GM12878 (cell line): ENCODE results near the gene KRT79. TPM values are rescaled to one million over a fixed set of nuclear protein-coding genes. Genes with fewer than 3 reads are reported as not detected.

Experiments
- ATAC-seq: fragments of 200-7000 bp; cut with Tn5 transposase; 3 replicates; pipeline ENCODE4 v1.9.1; 2020; ENCODE audit warnings: mild to moderate bottlenecking, moderate library complexity
- BruUV-seq: library from RNA; stranded (reverse); fragments of 400-500 nt; replicated peaks from 2 replicates; lab custom pipeline; 2021; lab: Mats Ljungman, UMichigan
- CTCF ChIA-PET: fragments of 300-600 bp; sonication (Branson Sonifier 250); formaldehyde crosslinking; extraction: SDS; loops from one replicate; lab custom pipeline; 2021; ENCODE audit warnings: inconsistent platforms; lab: Yijun Ruan, JAX
- POLR2A ChIA-PET: fragments of 350-600 bp; formaldehyde crosslinking; extraction: SDS; loops from one replicate; lab custom pipeline; 2021; ENCODE audit warnings: inconsistent platforms; lab: Charles Lee
- RAD21 ChIA-PET: fragments of 300-600 bp; sonication (Branson Sonifier 250); formaldehyde crosslinking; loops from one replicate; lab custom pipeline; 2023; ENCODE audit warnings: antibody characterized with exemption; ENCODE audit not compliant: unreplicated experiment; lab: Charles Lee
- SMC1A ChIA-PET: fragments of 300-600 bp; sonication (Branson Sonifier 250); formaldehyde crosslinking; loops from one replicate; lab custom pipeline; 2023; ENCODE audit not compliant: unreplicated experiment, uncharacterized antibody; lab: Charles Lee
- DNase-seq: peaks from one replicate; pipeline ENCODE4 v3.0.0-alpha.2; 2011; ENCODE audit warnings: low read depth, low spot score
- FAIRE-seq: peaks from 3 replicates; lab custom pipeline; 2011; peaks lifted over from hg19 to GRCh38; lab: Jason Lieb, UNC
- H2AFZ ChIP-seq: 2 replicates; pipeline ENCODE4 v1.6.0; 2011; ENCODE audit warnings: low read depth, low read length, control low read depth; ENCODE audit not compliant: control insufficient read depth
- H3K27ac ChIP-seq: 2 replicates; pipeline ENCODE4 v1.5.1; 2011; ENCODE audit warnings: control low read depth; ENCODE audit not compliant: control insufficient read depth, insufficient read depth
- H3K27me3 ChIP-seq, 2 experiments: replicated peaks in 1 of 2; 2 replicates each; pipeline versions ENCODE4 v1.6.0 to v1.6.1; 2011; ENCODE audit warnings: low read length in 1 of 2; ENCODE audit not compliant: control insufficient read depth in 2 of 2, insufficient read depth in 2 of 2
- H3K36me3 ChIP-seq, 2 experiments: 2 replicates each; pipeline ENCODE4 v1.5.1; 2011; ENCODE audit warnings: low read length in 1 of 2; ENCODE audit not compliant: control insufficient read depth in 2 of 2, insufficient read depth in 2 of 2
- H3K4me1 ChIP-seq: 2 replicates; pipeline ENCODE4 v1.6.1; 2011; ENCODE audit warnings: mild to moderate bottlenecking, low read length, moderate library complexity, mixed read lengths; ENCODE audit not compliant: control insufficient read depth, insufficient read depth
- H3K4me2 ChIP-seq: 2 replicates; pipeline ENCODE4 v1.6.0; 2011; ENCODE audit warnings: control low read depth; ENCODE audit not compliant: control insufficient read depth, insufficient read depth
- H3K4me3 ChIP-seq: fragments of 200-600 bp; sonication (generic); 2 replicates; pipeline ENCODE4 v1.5.1; 2016
- H3K79me2 ChIP-seq: 2 replicates; pipeline ENCODE4 v1.6.0; 2011; ENCODE audit warnings: low read length; ENCODE audit not compliant: control insufficient read depth, insufficient read depth
- H3K9ac ChIP-seq: 2 replicates; pipeline ENCODE4 v1.8.0; 2011; ENCODE audit warnings: low read length, control low read depth, mixed read lengths; ENCODE audit not compliant: control insufficient read depth, insufficient read depth
- H3K9me3 ChIP-seq: replicated peaks from 3 replicates; pipeline ENCODE4 v1.5.1; 2011; ENCODE audit warnings: mild to moderate bottlenecking, low read length; ENCODE audit not compliant: control insufficient read depth, insufficient read depth
- H4K20me1 ChIP-seq: 2 replicates; pipeline ENCODE4 v1.6.0; 2011; ENCODE audit not compliant: control insufficient read depth, insufficient read depth
- CHD2 ChIP-seq: IDR thresholded peaks from 2 replicates; pipeline ENCODE4 v1.6.1; 2011; ENCODE audit warnings: low read depth, low read length, improper control_type of control experiment, borderline replicate concordance
- FOXK2 ChIP-seq: fragments of 450-650 bp; IDR thresholded peaks from 2 replicates; pipeline ENCODE4 v1.6.1; 2017; ENCODE audit warnings: mild to moderate bottlenecking, moderate library complexity
- JUND ChIP-seq: IDR thresholded peaks from 2 replicates; pipeline ENCODE4 v1.6.1; 2012; ENCODE audit warnings: low read depth, mild to moderate bottlenecking, low read length, improper control_type of control experiment, moderate library complexity
- KAT2A ChIP-seq: conservative IDR thresholded peaks from 2 replicates; pipeline ENCODE4 v1.6.1; 2011; ENCODE audit warnings: low read depth, low read length; ENCODE audit not compliant: control insufficient read depth
- LARP7 ChIP-seq: fragments of 450-650 bp; IDR thresholded peaks from 2 replicates; pipeline ENCODE4 v1.6.1; 2017; ENCODE audit warnings: mild to moderate bottlenecking
- NFYB ChIP-seq: IDR thresholded peaks from 2 replicates; pipeline ENCODE4 v1.6.1; 2011; ENCODE audit warnings: low read depth, mild to moderate bottlenecking, low read length, improper control_type of control experiment, moderate library complexity; ENCODE audit not compliant: insufficient read depth
- NR2C2 ChIP-seq: IDR thresholded peaks from 2 replicates; pipeline ENCODE4 v1.6.1; 2011; ENCODE audit warnings: borderline replicate concordance, low read depth; ENCODE audit not compliant: control insufficient read depth, insufficient read length
- PAX5 ChIP-seq: IDR thresholded peaks from 2 replicates; pipeline ENCODE4 v1.6.1; 2011; ENCODE audit warnings: low read depth, low read length, borderline replicate concordance
- RFX5 ChIP-seq: IDR thresholded peaks from 2 replicates; pipeline ENCODE4 v1.6.1; 2011; ENCODE audit warnings: low read depth, low read length, improper control_type of control experiment
- SIN3A ChIP-seq: IDR thresholded peaks from 2 replicates; pipeline ENCODE4 v1.6.1; 2012; ENCODE audit warnings: low read depth, low read length, improper control_type of control experiment
- STAT1 ChIP-seq: fragments of 450-650 bp; conservative IDR thresholded peaks from 2 replicates; pipeline ENCODE4 v1.6.1; 2014; ENCODE audit warnings: antibody characterized with exemption, mild to moderate bottlenecking
- SUZ12 ChIP-seq: fragments of 200-600 bp; sonication (generic); IDR thresholded peaks from one replicate; pipeline ENCODE4 v1.6.1; 2018; ENCODE audit warnings: antibody characterized with exemption, mild to moderate bottlenecking; ENCODE audit not compliant: unreplicated experiment
- ZNF24 ChIP-seq: fragments of 450-650 bp; IDR thresholded peaks from 2 replicates; pipeline ENCODE4 v1.6.1; 2017; ENCODE audit warnings: antibody characterized with exemption, mild to moderate bottlenecking
- WGBS: methylation state at CpG from one replicate; pipeline ENCODE4 v1.1.6; 2016; ENCODE audit warnings: low lambda C conversion rate; ENCODE audit not compliant: insufficient replicate concordance, insufficient coverage; ENCODE audit errors: missing lambda C conversion rate; 5-methylcytosine and 5-hydroxymethylcytosine counted together
- in situ Hi-C: fragments of 300-500 bp; cut with MboI; formaldehyde crosslinking; loops from 9 replicates; pipeline ENCODE4 v1.14.3; 2018; ENCODE audit warnings: mixed read lengths
- intact Hi-C: fragments of 100-400 bp; cut with micrococcal nuclease; formaldehyde crosslinking; loops from one replicate; pipeline ENCODE4 v1.14.2; 2022; ENCODE audit not compliant: unreplicated experiment
- polyA plus RNA-seq, 11 experiments: library from polyadenylated mRNA; depleted of rRNA in 4 of 11; unstranded in 6 of 11; stranded (reverse) in 5 of 11; fragments of >200 nt; fragmentation: Nextera tagmentation in 4 of 11; fragmentation: Illumina TruSeq in 1 of 11; extraction: Ambion mirVana in 4 of 11; extraction: Trizol in 1 of 11; gene quantifications; 1 replicate in 1 of 11; 2 replicates in 10 of 11; pipeline versions ENCODE4 v1.2.1 to v1.2.3, GENCODE V29; 2011 to 2016; ENCODE audit warnings: inconsistent platforms in 2 of 11, missing spikeins in 2 of 11, low read depth in 1 of 11
- total RNA-seq, 4 experiments: library from RNA; depleted of rRNA in 3 of 4; stranded (reverse); fragments of >200 nt in 3 of 4; fragmentation: Illumina TruSeq in 1 of 4; extraction: Trizol in 1 of 4; gene quantifications; 2 replicates each; pipeline versions ENCODE4 v1.2.1 to v1.2.3, GENCODE V29; 2013 to 2021

Gene KRT79
- total and polyA plus RNA-seq, 10 of the 15 experiments (the other 5 are each of a cell fraction or from before 2014, with no cell fraction given) = 0.03 to 0.09 (median 0.07) TPM; not detected in 7

DNA sequence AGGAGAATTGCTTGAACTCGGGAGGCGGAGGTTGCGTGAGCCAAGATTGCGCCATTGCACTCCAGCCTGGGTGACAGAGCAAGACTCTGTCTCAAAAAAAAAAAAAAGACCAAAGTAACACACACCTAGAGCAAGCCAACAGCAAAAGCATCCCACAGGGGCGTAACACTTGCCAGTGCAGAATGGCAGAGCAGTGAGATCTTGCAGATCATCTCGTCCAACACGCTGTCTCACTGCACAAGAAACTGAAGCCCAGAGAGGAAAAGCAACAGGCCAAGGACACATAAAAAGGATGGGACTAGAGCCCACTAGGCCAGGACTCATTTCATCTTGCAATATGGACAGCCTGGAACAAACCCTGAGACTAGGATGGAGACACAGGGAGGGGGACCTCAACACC lies 27.4 kb upstream of the KRT79 start:
- Histone ChIP-seq H3K36me3 (no peaks in the 10 kb centered on the region), H3K27me3 (peaks cover 0 to 1% of the 10 kb centered on the region in 2 experiments; a peak in 1 of 4 replicates), H2AFZ (no peak overlapping the region), H3K4me3 (no peak overlapping the region), H3K9ac (no peak overlapping the region), H3K4me1 (no peaks in the 10 kb centered on the region), H3K79me2 (no peaks in the 10 kb centered on the region), H3K9me3 (no peaks in the 10 kb centered on the region), H3K27ac (no peak overlapping the region), H3K4me2 (no peak overlapping the region), H4K20me1 (no peaks in the 10 kb centered on the region; the same call in 1 of the 2 replicates)
- no peak for ATAC-seq
- no peak for DNase-seq
- no peak for TF ChIP-seq KAT2A
- SMC1A ChIA-PET = no interaction called here
- BruUV-seq = no TSS peak
- POLR2A ChIA-PET = no interaction called here
- WGBS = 45% methylated on average over 6 of the region's 7 CpGs
- RAD21 ChIA-PET = no interaction called here
- CTCF ChIA-PET = interaction anchor here (0.9 to 1.3 kb wide), 2 partner anchors 9 to 23 kb away, joined by 3 to 5 read pairs; no protein-coding TSS in a partner anchor
- no peak for FAIRE-seq
- intact Hi-C loops (no loop called here), in situ Hi-C loops (loop anchor here (10.0 kb wide), 1 partner anchor 277 kb away; no protein-coding TSS in a partner anchor)

DNA sequence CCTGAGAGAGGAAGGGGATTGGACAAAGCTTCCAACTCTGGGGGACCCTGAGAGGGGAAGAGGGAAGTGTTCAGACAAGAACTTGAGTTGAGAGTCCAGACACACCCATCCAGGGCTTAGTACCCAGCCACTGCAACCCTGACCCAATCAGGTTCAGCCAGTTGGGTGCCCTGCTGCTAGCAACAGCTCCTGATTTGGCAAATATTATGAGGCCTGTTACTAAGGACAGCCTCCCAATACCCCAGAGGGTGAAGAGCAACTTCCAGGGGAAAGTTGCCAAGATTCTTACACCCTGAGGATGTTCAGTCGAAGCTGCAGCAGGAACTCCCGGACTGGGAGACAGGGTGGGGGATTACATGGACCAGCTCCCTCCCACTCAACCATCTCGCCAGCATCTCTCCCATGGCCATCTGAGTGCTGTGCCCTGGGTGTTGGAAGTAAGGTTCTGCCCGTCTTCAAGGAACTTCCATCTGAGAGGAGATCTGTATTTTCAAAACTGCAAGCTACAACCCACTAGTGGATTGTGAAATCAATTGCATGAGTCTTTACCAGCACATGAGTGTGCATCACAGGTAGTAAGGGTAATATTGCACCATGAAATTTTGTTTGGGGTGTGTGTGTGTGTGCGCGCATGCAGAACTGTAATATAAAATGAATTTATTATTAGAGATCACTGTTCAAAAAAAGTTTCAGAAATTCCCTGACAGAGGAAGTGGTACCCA lies 26.2 kb upstream of the KRT79 start:
- FAIRE-seq (no peak), DNase-seq (no peak), ATAC-seq (no peak)
- ChIA-PET RAD21 (no interaction called here), POLR2A (no interaction called here), CTCF (no interaction called here), SMC1A (no interaction called here)
- intact Hi-C loops = no loop called here
- H3K4me2 ChIP-seq = no peak overlapping the region
- in situ Hi-C loops = loop anchor here (10.0 kb wide), 1 partner anchor 275 kb away; no protein-coding TSS in a partner anchor
- no peaks in the 10 kb centered on the region for H3K4me1 ChIP-seq
- no peak overlapping the region for H3K27ac ChIP-seq
- no peaks in the 10 kb centered on the region for H3K9me3 ChIP-seq
- peaks cover 0 to 1% of the 10 kb centered on the region in 2 experiments; a peak in 1 of 4 replicates for H3K27me3 ChIP-seq
- no peak overlapping the region for H2AFZ ChIP-seq
- BruUV-seq = no TSS peak
- no peaks in the 10 kb centered on the region for H4K20me1 ChIP-seq
- H3K9ac ChIP-seq = no peak overlapping the region
- H3K79me2 ChIP-seq = no peaks in the 10 kb centered on the region
- H3K4me3 ChIP-seq = no peak overlapping the region
- TF ChIP-seq RFX5 = no peak
- no peak for TF ChIP-seq NFYB
- no peak for TF ChIP-seq CHD2
- no peak for TF ChIP-seq SIN3A
- TF ChIP-seq STAT1 = no peak
- no peak for TF ChIP-seq LARP7
- no peak for TF ChIP-seq ZNF24
- TF ChIP-seq SUZ12 = no peak
- TF ChIP-seq FOXK2 = no peak
- no peak for TF ChIP-seq JUND
- TF ChIP-seq NR2C2 = no peak
- no peak for TF ChIP-seq PAX5
- 2% methylated on average over 6 of the region's 6 CpGs for WGBS
- no peaks in the 10 kb centered on the region for H3K36me3 ChIP-seq
